GM13977 (cell line): ENCODE measurements around the gene ARHGEF3.

Source experiments
- DNase-seq: peaks from one replicate; pipeline ENCODE4 v3.0.0; 2012; ENCODE audit warnings: low spot score
- in situ Hi-C: fragments of 300-500 bp; cut with MboI; formaldehyde crosslinking; loops from one replicate; pipeline ENCODE4 v1.12.0; 2022; ENCODE audit warnings: low sequenced_read_pairs, low pct_unique_long_range_greater_than_20kb, mixed read lengths, inconsistent platforms; ENCODE audit not compliant: unreplicated experiment
- TF ChIP-seq, protein P1 (sequence below): IDR thresholded peaks from 2 replicates; pipeline ENCODE4 v1.5.1; 2012; ENCODE audit warnings: mild to moderate bottlenecking, control low read depth; ENCODE audit not compliant: insufficient read depth; ENCODE audit errors: extremely low read depth, missing control alignments

Gene ARHGEF3

DNA sequence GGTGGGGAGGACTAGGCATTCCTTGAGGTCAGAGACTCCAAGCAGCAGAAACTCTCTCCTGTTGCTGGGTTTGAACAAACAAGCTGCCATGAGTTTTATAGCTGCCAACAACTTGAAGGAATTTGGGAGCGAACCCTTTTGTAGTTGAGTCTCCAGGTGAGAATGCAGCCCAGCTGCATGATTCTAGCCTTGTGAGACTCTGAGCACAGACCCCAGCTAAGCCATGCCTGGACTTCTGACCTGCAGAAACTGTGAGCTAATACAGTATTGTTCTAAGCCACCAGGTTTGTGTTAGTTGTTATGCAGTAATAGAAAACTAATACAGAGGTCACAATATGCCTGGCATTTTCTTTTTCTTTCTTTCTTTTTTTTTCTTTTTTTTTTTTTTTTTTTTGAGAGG lies 112.4 kb downstream of the ARHGEF3 start:
- in situ Hi-C loops, result no loop called here
- TF ChIP-seq, protein P1, sequence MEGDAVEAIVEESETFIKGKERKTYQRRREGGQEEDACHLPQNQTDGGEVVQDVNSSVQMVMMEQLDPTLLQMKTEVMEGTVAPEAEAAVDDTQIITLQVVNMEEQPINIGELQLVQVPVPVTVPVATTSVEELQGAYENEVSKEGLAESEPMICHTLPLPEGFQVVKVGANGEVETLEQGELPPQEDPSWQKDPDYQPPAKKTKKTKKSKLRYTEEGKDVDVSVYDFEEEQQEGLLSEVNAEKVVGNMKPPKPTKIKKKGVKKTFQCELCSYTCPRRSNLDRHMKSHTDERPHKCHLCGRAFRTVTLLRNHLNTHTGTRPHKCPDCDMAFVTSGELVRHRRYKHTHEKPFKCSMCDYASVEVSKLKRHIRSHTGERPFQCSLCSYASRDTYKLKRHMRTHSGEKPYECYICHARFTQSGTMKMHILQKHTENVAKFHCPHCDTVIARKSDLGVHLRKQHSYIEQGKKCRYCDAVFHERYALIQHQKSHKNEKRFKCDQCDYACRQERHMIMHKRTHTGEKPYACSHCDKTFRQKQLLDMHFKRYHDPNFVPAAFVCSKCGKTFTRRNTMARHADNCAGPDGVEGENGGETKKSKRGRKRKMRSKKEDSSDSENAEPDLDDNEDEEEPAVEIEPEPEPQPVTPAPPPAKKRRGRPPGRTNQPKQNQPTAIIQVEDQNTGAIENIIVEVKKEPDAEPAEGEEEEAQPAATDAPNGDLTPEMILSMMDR, result no peak
- DNase-seq, result no peak

DNA sequence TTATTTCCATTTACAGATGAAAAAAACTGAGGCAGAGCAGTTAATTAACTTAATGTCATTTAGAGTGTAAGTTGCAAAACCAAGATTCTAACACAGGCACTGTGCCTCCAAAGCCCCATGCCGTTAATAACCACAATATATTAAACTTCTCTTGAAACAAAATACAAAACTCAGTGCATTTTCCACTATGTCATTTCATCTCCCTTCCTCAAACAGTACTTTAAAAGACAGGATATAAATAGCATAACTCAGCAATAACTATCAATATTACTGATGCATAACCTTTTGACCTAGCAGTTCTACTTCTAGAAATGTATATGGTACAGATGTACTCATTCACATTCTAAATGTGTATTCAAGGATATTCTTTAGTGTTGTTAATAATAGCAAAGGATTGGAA lies 113.6 kb downstream of the ARHGEF3 start:
- in situ Hi-C loops, result no loop called here
- peak; percentile 46 for DNase-seq
- TF ChIP-seq, protein P1, result no peak

DNA sequence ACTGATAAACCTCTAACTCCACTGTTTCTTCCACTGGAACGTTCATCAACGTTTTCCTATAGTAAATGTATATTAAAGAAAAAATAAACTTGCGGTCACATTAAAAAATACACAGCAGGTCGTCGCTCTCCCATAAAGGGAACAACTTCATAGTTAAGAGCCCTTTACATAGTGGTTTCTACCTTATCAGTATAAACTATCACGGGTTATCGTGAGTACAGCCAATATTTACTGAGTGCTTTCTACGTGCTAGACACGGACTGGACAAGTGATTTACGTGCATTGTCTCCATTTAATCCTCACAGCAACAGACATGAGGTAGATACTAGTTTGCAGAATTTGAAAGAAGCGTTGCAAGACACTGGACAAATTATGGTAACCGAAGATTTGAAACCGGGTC lies 117.7 kb downstream of the ARHGEF3 start:
- TF ChIP-seq, protein P1, result no peak
- DNase-seq, result no peak
- in situ Hi-C loops, result no loop called here

DNA sequence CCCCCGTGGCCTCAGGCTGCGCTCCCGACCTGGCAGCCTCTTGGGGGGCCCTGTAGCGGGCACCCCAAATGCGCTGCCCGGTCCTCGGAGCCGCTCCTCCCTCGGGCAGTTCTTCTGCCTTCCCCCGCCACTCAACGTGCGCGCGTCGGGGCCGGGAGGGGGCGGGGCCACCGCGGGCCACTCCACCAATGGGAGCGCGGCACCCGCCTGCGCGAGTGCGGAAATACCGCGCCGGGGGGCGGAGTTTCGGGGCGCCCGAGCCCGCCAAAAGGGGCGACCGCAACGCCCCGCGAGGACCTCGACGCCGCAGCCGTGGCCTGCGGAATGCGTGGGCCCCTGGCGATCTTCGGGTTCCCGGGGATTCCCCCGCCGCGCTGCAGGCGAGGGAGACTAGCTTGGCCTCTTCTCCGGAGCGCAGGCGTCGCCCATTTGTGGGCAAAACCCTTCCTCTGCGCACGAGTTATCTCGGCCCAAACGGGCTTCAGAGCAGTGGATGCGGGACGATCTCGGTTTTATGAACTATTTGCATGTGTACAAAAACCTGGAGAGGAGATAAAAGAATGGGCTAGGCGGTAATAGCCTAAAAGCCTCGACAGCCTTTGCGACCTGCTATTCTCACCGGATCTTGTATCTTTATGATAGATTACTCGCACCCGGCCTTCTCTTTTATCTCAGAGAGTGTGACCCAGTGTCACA lies 118.5 kb downstream of the ARHGEF3 start, which contains the start of gene TASOR:
TASOR (minus strand) TSS at position 144 of the 696 bp plus-strand sequence. CDS start 259 bp downstream, outside the sequence.
- in situ Hi-C loops, result no loop called here
- DNase-seq, result peak; percentile 95
- TF ChIP-seq, protein P1, result no peak

DNA sequence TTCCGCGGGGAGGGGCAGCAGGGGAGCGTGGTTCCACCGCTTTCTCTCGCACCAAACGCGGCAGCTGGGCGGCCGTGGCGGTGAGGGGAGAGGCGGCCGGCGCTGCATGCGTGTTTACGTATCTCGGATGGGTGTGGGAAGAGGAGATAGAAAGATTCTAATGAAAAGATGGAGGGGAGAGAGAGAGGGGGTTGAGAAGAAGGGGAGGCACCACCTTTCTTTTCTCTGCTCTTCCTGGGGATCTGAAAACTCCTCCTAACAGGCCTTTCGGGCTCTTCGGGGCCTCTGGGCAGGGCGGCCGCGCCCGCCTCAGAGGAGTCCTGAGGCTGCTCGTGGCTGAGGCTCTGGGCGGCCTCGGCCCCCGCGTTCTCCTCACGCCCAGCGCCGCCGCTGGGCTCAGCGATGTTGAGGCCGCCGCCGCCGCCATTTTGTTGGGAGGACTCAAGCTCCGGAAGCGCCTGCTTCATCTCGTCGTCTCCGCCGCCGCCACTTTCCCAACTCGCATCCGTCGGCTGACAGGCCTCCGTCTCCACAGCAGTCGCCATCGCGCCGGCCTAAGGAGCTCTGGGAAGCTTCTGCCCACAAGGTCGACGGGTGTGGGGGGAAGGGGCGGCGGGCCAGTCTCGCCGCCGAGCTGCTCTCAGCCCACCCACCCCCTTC lies 119.2 kb downstream of the ARHGEF3 start:
- in situ Hi-C loops, result no loop called here
- TF ChIP-seq, protein P1, result no peak
- peak; percentile 75 for DNase-seq

DNA sequence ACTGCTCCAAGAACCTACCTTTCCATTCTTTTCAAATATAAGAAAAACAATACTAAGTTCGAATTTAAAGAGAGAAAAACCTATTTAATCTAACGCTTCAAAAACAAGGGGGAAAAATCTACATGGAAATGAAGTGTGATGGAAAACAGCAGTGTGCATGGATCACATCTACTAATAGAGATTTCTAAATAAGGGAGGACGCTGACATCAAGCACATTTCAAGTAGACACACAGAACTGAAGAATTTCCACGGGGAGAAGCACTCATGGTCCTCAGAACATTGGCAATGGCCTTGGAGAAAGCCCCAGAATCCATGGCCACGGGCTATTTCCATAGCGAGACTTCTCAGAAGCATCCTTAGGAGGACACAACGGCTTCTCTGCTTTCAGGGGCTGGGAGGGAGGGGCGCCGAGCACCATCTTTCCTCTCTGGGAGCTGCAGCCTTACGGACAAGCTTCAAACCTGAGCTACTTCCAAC lies 119.7 kb downstream of the ARHGEF3 start:
- peak; percentile 21 for DNase-seq
- TF ChIP-seq, protein P1, result no peak
- in situ Hi-C loops, result no loop called here
